GM19025 (cell line): Measurements from ENCODE around the gene PRPF19.

Experiments used
- ATAC-seq: cut with Tn5 transposase; IDR thresholded peaks from one replicate; pipeline ENCODE4 v1.9.1; 2021; ENCODE audit warnings: mild to moderate bottlenecking, low read depth, moderate library complexity; ENCODE audit not compliant: unreplicated experiment

Gene PRPF19

GRCh38 chr11:60863550-60864521, 42.5 kb downstream of the PRPF19 start:
- ATAC-seq: no peak

GRCh38 chr11:60862171-60862570, 44.2 kb downstream of the PRPF19 start:
- no peak for ATAC-seq

- no peak for ATAC-seq
These were observed 45.4 kb downstream of the PRPF19 start for GRCh38 chr11:60860943-60861342.

GRCh38 chr11:60859616-60860250, 46.7 kb downstream of the PRPF19 start:
- ATAC-seq: no peak

GRCh38 chr11:60858731-60859464, 47.5 kb downstream of the PRPF19 start:
- ATAC-seq: no peak

GRCh38 chr11:60858236-60858635, 48.1 kb downstream of the PRPF19 start:
- ATAC-seq: no peak

GRCh38 chr11:60857378-60858232, 48.8 kb downstream of the PRPF19 start:
- ATAC-seq: no peak

GRCh38 chr11:60855726-60856633, 50.4 kb downstream of the PRPF19 start, which contains the start of gene PTGDR2:
Gene PTGDR2, minus strand, starts transcription at chr11:60855950. Its CDS starts 2,228 bp downstream, at chr11:60853722.
- no peak for ATAC-seq

GRCh38 chr11:60854847-60855725, 51.3 kb downstream of the PRPF19 start:
- ATAC-seq: no peak

GRCh38 chr11:60854140-60854846, 52.1 kb downstream of the PRPF19 start:
- ATAC-seq: no peak

GRCh38 chr11:60852982-60853950, 53.1 kb downstream of the PRPF19 start:
- ATAC-seq: no peak

- no peak for ATAC-seq
These were observed 54.0 kb downstream of the PRPF19 start for GRCh38 chr11:60852117-60852981.

- no peak for ATAC-seq
These were observed 54.9 kb downstream of the PRPF19 start for GRCh38 chr11:60851327-60852104.

- ATAC-seq: no peak
These were observed 56.5 kb downstream of the PRPF19 start for GRCh38 chr11:60849641-60850520.
